ENCODE measurements around the gene AP3B2.

The AP3B2 gene

GRCh38 chr15:82666606-82667005 lies 43.1 kb downstream of the AP3B2 start:
- no peak overlapping the region for H3K4me3 ChIP-seq (ENCODE audit: low read depth, low read length)
- peaks cover 5% of the 10 kb centered on the region for H3K27me3 ChIP-seq (ENCODE audit: control insufficient read depth, insufficient read depth, low read length)
- no peak overlapping the region for H3K27ac ChIP-seq (ENCODE audit: low read depth, low read length)

GRCh38 chr15:82664021-82664420 lies 45.7 kb downstream of the AP3B2 start:
- Histone ChIP-seq H3K4me1 (ENCODE audit: control insufficient read depth, insufficient read depth, low read length) (no peaks in the 10 kb centered on the region), H3K9me3 (ENCODE audit: control insufficient read depth, insufficient read depth, low read length) (no peaks in the 10 kb centered on the region), H3K4me3 (ENCODE audit: low read depth, low read length) (no peak overlapping the region), H3K27ac (ENCODE audit: low read depth, low read length) (no peak overlapping the region), H3K27me3 (ENCODE audit: control insufficient read depth, insufficient read depth, low read length) (peaks cover 5% of the 10 kb centered on the region), H3K36me3 (ENCODE audit: control insufficient read depth, insufficient read depth, low read length) (no peaks in the 10 kb centered on the region), H3K9ac (ENCODE audit: low read depth, low read length) (no peak overlapping the region)

More at GRCh38 chr15:82666606-82667005, 43.1 kb downstream of the AP3B2 start:
- Histone ChIP-seq H3K9me3 (ENCODE audit: control insufficient read depth, insufficient read depth, low read length) (no peaks in the 10 kb centered on the region), H3K4me1 (ENCODE audit: control insufficient read depth, insufficient read depth, low read length) (no peaks in the 10 kb centered on the region), H3K36me3 (ENCODE audit: control insufficient read depth, insufficient read depth, low read length) (no peaks in the 10 kb centered on the region), H3K9ac (ENCODE audit: low read depth, low read length) (no peak overlapping the region)

- Histone ChIP-seq H3K9ac (ENCODE audit: low read depth, low read length) (no peak overlapping the region), H3K27me3 (ENCODE audit: control insufficient read depth, insufficient read depth, low read length) (peaks cover 5% of the 10 kb centered on the region), H3K9me3 (ENCODE audit: control insufficient read depth, insufficient read depth, low read length) (no peaks in the 10 kb centered on the region), H3K27ac (ENCODE audit: low read depth, low read length) (no peak overlapping the region), H3K4me3 (ENCODE audit: low read depth, low read length) (no peak overlapping the region), H3K36me3 (ENCODE audit: control insufficient read depth, insufficient read depth, low read length) (no peaks in the 10 kb centered on the region), H3K4me1 (ENCODE audit: control insufficient read depth, insufficient read depth, low read length) (no peaks in the 10 kb centered on the region)
Observed at GRCh38 chr15:82663186-82663600, 46.5 kb downstream of the AP3B2 start.

GRCh38 chr15:82662641-82663040 lies 47.0 kb downstream of the AP3B2 start:
- Histone ChIP-seq H3K36me3 (ENCODE audit: control insufficient read depth, insufficient read depth, low read length) (no peaks in the 10 kb centered on the region), H3K4me1 (ENCODE audit: control insufficient read depth, insufficient read depth, low read length) (no peaks in the 10 kb centered on the region), H3K27me3 (ENCODE audit: control insufficient read depth, insufficient read depth, low read length) (peaks cover 7% of the 10 kb centered on the region), H3K4me3 (ENCODE audit: low read depth, low read length) (no peak overlapping the region), H3K27ac (ENCODE audit: low read depth, low read length) (no peak overlapping the region), H3K9me3 (ENCODE audit: control insufficient read depth, insufficient read depth, low read length) (no peaks in the 10 kb centered on the region), H3K9ac (ENCODE audit: low read depth, low read length) (no peak overlapping the region)

GRCh38 chr15:82660378-82660777 lies 49.3 kb downstream of the AP3B2 start:
- Histone ChIP-seq H3K9ac (ENCODE audit: low read depth, low read length) (no peak overlapping the region), H3K9me3 (ENCODE audit: control insufficient read depth, insufficient read depth, low read length) (no peaks in the 10 kb centered on the region), H3K4me1 (ENCODE audit: control insufficient read depth, insufficient read depth, low read length) (no peaks in the 10 kb centered on the region), H3K4me3 (ENCODE audit: low read depth, low read length) (no peak overlapping the region), H3K27ac (ENCODE audit: low read depth, low read length) (no peak overlapping the region), H3K27me3 (ENCODE audit: control insufficient read depth, insufficient read depth, low read length) (peaks cover 9% of the 10 kb centered on the region), H3K36me3 (ENCODE audit: control insufficient read depth, insufficient read depth, low read length) (no peaks in the 10 kb centered on the region)

- Histone ChIP-seq H3K36me3 (ENCODE audit: control insufficient read depth, insufficient read depth, low read length) (no peaks in the 10 kb centered on the region), H3K27ac (ENCODE audit: low read depth, low read length) (no peak overlapping the region), H3K4me3 (ENCODE audit: low read depth, low read length) (no peak overlapping the region), H3K4me1 (ENCODE audit: control insufficient read depth, insufficient read depth, low read length) (no peaks in the 10 kb centered on the region), H3K9ac (ENCODE audit: low read depth, low read length) (no peak overlapping the region), H3K9me3 (ENCODE audit: control insufficient read depth, insufficient read depth, low read length) (no peaks in the 10 kb centered on the region), H3K27me3 (ENCODE audit: control insufficient read depth, insufficient read depth, low read length) (0 out of 2 replicates have a peak, but pooled peaks cover 4% of the 10 kb centered on the region)
Observed at GRCh38 chr15:82656641-82657266, 52.9 kb downstream of the AP3B2 start.

- H3K27me3 ChIP-seq (ENCODE audit: control insufficient read depth, insufficient read depth, low read length), result 0 out of 2 replicates have a peak, but pooled peaks cover 4% of the 10 kb centered on the region
Observed at GRCh38 chr15:82655606-82656005, 54.1 kb downstream of the AP3B2 start.

GRCh38 chr15:82653483-82654168 lies 56.0 kb downstream of the AP3B2 start:
- Histone ChIP-seq H3K27me3 (ENCODE audit: control insufficient read depth, insufficient read depth, low read length) (peaks cover 22% of the 10 kb centered on the region), H3K4me3 (ENCODE audit: low read depth, low read length) (no peak overlapping the region), H3K27ac (ENCODE audit: low read depth, low read length) (no peak overlapping the region), H3K4me1 (ENCODE audit: control insufficient read depth, insufficient read depth, low read length) (no peaks in the 10 kb centered on the region), H3K9ac (ENCODE audit: low read depth, low read length) (no peak overlapping the region), H3K9me3 (ENCODE audit: control insufficient read depth, insufficient read depth, low read length) (no peaks in the 10 kb centered on the region), H3K36me3 (ENCODE audit: control insufficient read depth, insufficient read depth, low read length) (no peaks in the 10 kb centered on the region)

More at GRCh38 chr15:82655606-82656005, 54.1 kb downstream of the AP3B2 start:
- Histone ChIP-seq H3K4me3 (ENCODE audit: low read depth, low read length) (no peak overlapping the region), H3K4me1 (ENCODE audit: control insufficient read depth, insufficient read depth, low read length) (no peaks in the 10 kb centered on the region), H3K27ac (ENCODE audit: low read depth, low read length) (no peak overlapping the region), H3K9me3 (ENCODE audit: control insufficient read depth, insufficient read depth, low read length) (no peaks in the 10 kb centered on the region), H3K9ac (ENCODE audit: low read depth, low read length) (no peak overlapping the region), H3K36me3 (ENCODE audit: control insufficient read depth, insufficient read depth, low read length) (no peaks in the 10 kb centered on the region)

GRCh38 chr15:82651708-82652107 lies 58.0 kb downstream of the AP3B2 start:
- Histone ChIP-seq H3K4me1 (ENCODE audit: control insufficient read depth, insufficient read depth, low read length) (no peaks in the 10 kb centered on the region), H3K27me3 (ENCODE audit: control insufficient read depth, insufficient read depth, low read length) (peaks cover 37% of the 10 kb centered on the region), H3K9me3 (ENCODE audit: control insufficient read depth, insufficient read depth, low read length) (0 out of 2 replicates have a peak, but pooled peaks cover 2% of the 10 kb centered on the region)

GRCh38 chr15:82650046-82650670 lies 59.5 kb downstream of the AP3B2 start:
- Histone ChIP-seq H3K4me3 (ENCODE audit: low read depth, low read length) (no peak overlapping the region), H3K4me1 (ENCODE audit: control insufficient read depth, insufficient read depth, low read length) (no peaks in the 10 kb centered on the region), H3K36me3 (ENCODE audit: control insufficient read depth, insufficient read depth, low read length) (no peaks in the 10 kb centered on the region), H3K27ac (ENCODE audit: low read depth, low read length) (no peak overlapping the region), H3K9ac (ENCODE audit: low read depth, low read length) (no peak overlapping the region), H3K27me3 (ENCODE audit: control insufficient read depth, insufficient read depth, low read length) (peaks cover 53% of the 10 kb centered on the region), H3K9me3 (ENCODE audit: control insufficient read depth, insufficient read depth, low read length) (0 out of 2 replicates have a peak, but pooled peaks cover 2% of the 10 kb centered on the region)

More at GRCh38 chr15:82651708-82652107, 58.0 kb downstream of the AP3B2 start:
- no peak overlapping the region for H3K27ac ChIP-seq (ENCODE audit: low read depth, low read length)
- H3K36me3 ChIP-seq (ENCODE audit: control insufficient read depth, insufficient read depth, low read length), result no peaks in the 10 kb centered on the region
- H3K9ac ChIP-seq (ENCODE audit: low read depth, low read length), result no peak overlapping the region
- H3K4me3 ChIP-seq (ENCODE audit: low read depth, low read length), result no peak overlapping the region
